ENCODE results near the gene ACSM2A.

DNA sequence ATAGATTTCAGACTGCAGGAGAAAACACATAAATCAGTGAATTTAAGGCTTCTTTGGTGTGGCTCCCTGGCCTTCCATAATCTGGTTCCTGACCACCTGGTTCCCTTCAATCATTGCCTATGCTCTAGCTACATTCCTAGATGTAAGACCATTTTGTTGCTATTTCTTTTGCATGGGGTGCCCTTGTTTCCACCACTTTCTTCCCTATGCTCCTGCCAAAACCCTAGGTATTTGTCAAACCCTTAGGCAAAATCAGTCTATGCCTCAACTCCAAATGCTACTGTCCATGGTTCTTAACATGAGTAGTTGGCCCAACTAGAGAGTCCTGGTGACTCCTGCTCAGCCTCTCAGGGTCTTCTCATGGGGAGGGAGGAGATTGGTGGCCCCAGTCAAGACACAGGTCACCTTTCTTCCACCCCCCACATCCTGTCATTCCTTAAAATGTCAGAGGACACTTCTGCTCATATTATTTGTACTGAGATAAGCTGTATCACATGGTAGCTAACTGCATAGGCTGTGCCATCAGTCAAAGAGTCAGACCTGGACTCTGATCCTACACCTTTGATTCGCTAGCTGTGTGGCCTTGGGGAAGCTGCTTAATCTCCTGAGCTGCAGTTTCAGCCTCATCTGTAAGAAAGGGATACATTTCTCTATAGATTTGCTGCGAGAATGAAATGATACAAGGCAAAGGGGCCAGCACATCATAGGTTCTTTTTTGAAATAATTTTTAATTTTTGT, 27.0 kb upstream of the ACSM2A start:
- TF ChIP-seq CTCF (IDR thresholded peaks at IDR 0.05) (no peak), POLR2A (IDR thresholded peaks at IDR 0.05) (no peak)
